Posterior vena cava (tissue), 2 donors: ENCODE data around the gene SEC24D. TPM values are rescaled to one million over a fixed set of nuclear protein-coding genes. Genes with fewer than 3 reads are reported as not detected.
"Not testable (repeated sequence)": the region's sequence is repeated elsewhere in the genome, so short reads cannot be mapped to it uniquely, and the experiment has no call there.

Experiments
- DNase-seq: peaks from one replicate; pipeline ENCODE4 v3.0.0-alpha.2; 2020; ENCODE audit warnings: low spot score
- intact Hi-C, 2 donors: fragments of 100-400 bp; cut with DNase I; formaldehyde crosslinking; loops; one replicate each; pipeline versions ENCODE4 v1.14.1 to v1.14.2; 2022 to 2023
- total RNA-seq, 2 donors: library from RNA; stranded (reverse); fragmentation: NEBNext Ultra II Directional; extraction: Animal tissue kit (Norgen Biotek cat#: 25700); gene quantifications; one replicate each; pipeline ENCODE4 v1.2.1, GENCODE V29; 2021
- donor health status: DM: yes; HTN: yes; CAD: no.
- donor health status: DM: yes; HTN: yes; CAD: no.

Gene SEC24D
- total RNA-seq, 2 donors from 2014 or later: 103 to 117 TPM

- not testable (repeated sequence) for DNase-seq
- intact Hi-C loops: loop anchor here in 1 of 2 donors (10.0 kb wide), 2 partner anchors 117 to 187 kb away; no protein-coding TSS in a partner anchor
These were observed 58.3 kb downstream of the SEC24D start for GRCh38 chr4:118777649-118778048.

DNA sequence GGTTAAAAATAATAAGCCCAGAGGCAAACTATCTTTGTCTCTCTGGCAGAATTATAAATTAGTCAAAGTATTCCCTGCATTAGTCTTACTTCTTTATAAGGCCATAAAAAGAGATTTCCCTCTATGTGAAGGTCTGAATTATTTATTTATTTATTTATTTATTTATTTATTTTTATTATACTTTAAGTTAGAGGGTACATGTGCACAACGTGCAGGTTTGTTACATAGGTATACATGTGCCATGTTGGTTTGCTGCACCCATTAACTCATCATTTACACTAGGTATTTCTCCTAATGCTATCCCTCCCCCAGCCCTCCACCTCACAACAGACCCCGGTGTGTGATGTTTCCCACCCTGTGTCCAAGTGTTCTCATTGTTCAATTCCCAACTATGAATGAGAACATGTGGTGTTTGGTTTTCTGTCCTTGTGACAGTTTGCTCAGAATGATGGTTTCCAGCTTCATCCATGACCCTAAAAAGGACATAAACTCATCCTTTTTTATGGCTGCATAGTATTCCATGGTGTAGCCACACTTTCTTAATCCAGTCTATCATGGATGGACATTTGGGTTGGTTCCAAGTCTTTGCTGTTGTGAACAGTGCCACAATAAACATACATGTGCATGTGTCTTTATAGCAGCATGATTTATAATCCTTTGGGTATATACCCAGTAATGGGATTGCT lies 58.8 kb downstream of the SEC24D start:
- intact Hi-C loops: loop anchor here in 1 of 2 donors (10.0 kb wide), 2 partner anchors 118 to 188 kb away; no protein-coding TSS in a partner anchor

GRCh38 chr4:118776157-118776954 lies 59.6 kb downstream of the SEC24D start:
- intact Hi-C loops: loop anchor here in 1 of 2 donors (10.0 kb wide), 2 partner anchors 118 to 188 kb away; no protein-coding TSS in a partner anchor
- DNase-seq: no peak

More for the DNA sequence above, 58.8 kb downstream of the SEC24D start:
- not testable (repeated sequence) for DNase-seq

DNA sequence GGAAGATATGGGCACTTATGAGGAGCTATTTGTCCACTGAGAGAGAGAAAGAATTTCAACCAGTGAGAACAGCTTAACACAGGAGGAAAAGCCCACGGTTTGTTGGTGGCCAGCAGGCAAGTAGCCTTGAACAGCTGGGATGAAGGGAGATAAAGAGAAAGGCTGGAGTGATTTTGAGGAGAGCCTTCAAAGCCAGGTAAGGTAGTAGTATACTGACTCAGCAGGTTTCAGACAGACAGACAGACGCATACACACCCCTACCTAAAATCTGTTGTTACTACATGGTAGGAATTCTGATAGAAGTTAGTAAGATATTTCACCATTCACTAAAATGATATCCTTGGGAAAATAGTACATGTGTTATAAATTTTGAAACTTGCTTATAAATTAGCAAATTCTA lies 60.5 kb downstream of the SEC24D start:
- DNase-seq: no peak
- intact Hi-C loops: loop anchor here in 1 of 2 donors (10.0 kb wide), 2 partner anchors 119 to 189 kb away; no protein-coding TSS in a partner anchor

GRCh38 chr4:118774989-118775388 lies 60.9 kb downstream of the SEC24D start:
- intact Hi-C loops: loop anchor here (5.0 to 10.0 kb wide), 4 partner anchors 112 to 197 kb away; partner anchors contain the start of gene SYNPO2 (in 1 of the 2)
- no peak for DNase-seq

DNA sequence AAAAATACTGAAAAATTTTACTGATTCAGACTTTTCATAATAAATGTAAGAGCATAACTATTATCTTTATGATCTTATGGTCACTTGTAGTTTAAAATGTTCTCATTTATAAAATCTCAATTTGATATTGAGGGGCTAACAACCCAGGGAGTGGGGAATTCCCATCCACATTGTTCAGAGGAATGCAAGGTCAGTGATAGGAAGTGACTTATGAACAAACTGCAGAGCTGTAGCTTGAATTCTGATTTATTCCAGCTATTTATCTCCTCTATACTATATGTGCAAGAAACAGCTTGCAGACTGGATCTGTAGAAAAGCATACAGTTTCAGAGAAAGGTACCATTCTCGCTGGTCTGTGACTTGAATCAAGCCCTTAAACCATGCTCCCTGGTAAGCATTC lies 61.6 kb downstream of the SEC24D start:
- intact Hi-C loops: loop anchor here (5.0 to 10.0 kb wide), 4 partner anchors 113 to 198 kb away; partner anchors contain the start of gene SYNPO2 (in 1 of the 2)
- no peak for DNase-seq

- DNase-seq: no peak
These were observed 62.5 kb downstream of the SEC24D start for GRCh38 chr4:118773429-118773792.

GRCh38 chr4:118772767-118773428 lies 63.0 kb downstream of the SEC24D start:
- DNase-seq: no peak
- intact Hi-C loops: loop anchor here (2.0 to 10.0 kb wide), 5 partner anchors 30 to 199 kb away; partner anchors contain the start of gene SYNPO2 (in 1 of the 2)

More at GRCh38 chr4:118773429-118773792, 62.5 kb downstream of the SEC24D start:
- intact Hi-C loops: loop anchor here (2.0 to 10.0 kb wide), 5 partner anchors 31 to 199 kb away; partner anchors contain the start of gene SYNPO2 (in 1 of the 2)

GRCh38 chr4:118772081-118772766 lies 63.7 kb downstream of the SEC24D start:
- no peak for DNase-seq
- intact Hi-C loops: loop anchor here (2.0 to 10.0 kb wide), 5 partner anchors 29 to 200 kb away; partner anchors contain the start of gene SYNPO2 (in 1 of the 2)

- intact Hi-C loops: loop anchor here (5.0 to 10.0 kb wide), 4 partner anchors 117 to 202 kb away; partner anchors contain the start of gene SYNPO2 (in 1 of the 2)
- no peak for DNase-seq
These were observed 65.2 kb downstream of the SEC24D start for GRCh38 chr4:118770741-118771187.

GRCh38 chr4:118769161-118769560 lies 66.8 kb downstream of the SEC24D start:
- DNase-seq: no peak
- intact Hi-C loops: no loop called here

DNA sequence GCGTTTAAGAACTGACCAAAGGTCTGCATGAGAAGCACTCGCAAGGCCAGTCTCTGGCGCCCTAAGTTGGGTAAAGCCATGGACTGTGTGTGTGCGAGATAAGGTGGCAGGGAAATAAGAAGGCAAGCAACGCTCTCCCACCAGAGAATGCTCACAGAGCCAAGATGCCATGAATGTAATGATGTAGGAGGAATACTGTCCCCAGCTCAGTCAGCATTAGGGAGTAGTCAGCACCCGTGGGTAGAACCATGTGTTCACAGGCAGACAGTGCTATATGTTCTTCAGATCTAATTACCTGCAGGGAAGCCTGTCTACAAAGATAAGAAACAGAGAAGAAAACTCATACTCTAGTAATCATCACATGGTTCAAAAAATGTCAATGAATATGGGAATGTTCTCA lies 68.8 kb downstream of the SEC24D start:
- intact Hi-C loops: no loop called here
- no peak for DNase-seq

DNA sequence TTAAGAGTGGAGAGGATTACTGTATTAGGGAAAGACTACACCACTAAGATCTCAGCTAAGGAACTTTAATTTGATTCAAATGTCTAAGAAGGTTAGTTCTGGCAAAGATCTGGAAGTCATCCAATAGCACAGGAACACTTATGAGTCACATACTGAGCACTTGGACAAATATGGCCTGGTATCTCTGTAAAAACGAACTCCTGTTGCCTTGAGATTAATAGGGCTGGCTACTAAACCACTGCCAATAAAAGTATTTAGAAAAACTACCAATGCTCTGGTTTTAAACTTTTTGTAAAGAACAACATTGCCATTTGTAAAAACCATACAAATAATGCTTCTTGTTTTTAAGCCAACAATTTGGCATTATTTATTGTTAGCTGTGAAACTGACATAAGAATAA lies 70.5 kb downstream of the SEC24D start:
- intact Hi-C loops: no loop called here
- no peak for DNase-seq

GRCh38 chr4:118762730-118763477 lies 73.0 kb downstream of the SEC24D start:
- intact Hi-C loops: no loop called here
- no peak for DNase-seq

GRCh38 chr4:118762155-118762554 lies 73.8 kb downstream of the SEC24D start:
- intact Hi-C loops: no loop called here
- DNase-seq: no peak

- DNase-seq: no peak
- intact Hi-C loops: no loop called here
These were observed 74.4 kb downstream of the SEC24D start for GRCh38 chr4:118761397-118762016.

DNA sequence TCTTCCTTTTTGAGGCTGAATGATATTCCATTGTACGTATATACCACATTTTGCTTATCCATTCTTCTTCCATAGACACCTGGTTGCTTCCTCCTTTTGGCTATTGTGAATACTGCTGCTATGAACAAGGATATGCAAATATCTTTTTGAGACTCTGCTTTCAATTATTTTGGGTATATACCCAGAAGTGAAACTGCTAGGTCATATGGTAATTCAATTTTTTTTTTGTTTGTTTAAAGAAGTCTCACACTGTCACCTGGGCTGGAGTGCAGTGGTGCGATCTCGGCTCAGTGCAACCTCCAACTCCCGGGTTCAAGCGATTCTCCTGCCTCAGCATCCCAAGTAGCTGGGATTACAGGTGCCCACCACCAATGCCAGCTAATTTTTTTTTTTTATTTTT lies 75.4 kb downstream of the SEC24D start:
- DNase-seq: no peak
- intact Hi-C loops: no loop called here
